GM18498 (cell line): Measurements from ENCODE around the gene POLD3.

Source experiments
- ATAC-seq: cut with Tn5 transposase; IDR thresholded peaks from one replicate; pipeline ENCODE4 v1.9.1; 2021; ENCODE audit warnings: mild to moderate bottlenecking, moderate library complexity; ENCODE audit not compliant: unreplicated experiment

POLD3 gene, protein sequence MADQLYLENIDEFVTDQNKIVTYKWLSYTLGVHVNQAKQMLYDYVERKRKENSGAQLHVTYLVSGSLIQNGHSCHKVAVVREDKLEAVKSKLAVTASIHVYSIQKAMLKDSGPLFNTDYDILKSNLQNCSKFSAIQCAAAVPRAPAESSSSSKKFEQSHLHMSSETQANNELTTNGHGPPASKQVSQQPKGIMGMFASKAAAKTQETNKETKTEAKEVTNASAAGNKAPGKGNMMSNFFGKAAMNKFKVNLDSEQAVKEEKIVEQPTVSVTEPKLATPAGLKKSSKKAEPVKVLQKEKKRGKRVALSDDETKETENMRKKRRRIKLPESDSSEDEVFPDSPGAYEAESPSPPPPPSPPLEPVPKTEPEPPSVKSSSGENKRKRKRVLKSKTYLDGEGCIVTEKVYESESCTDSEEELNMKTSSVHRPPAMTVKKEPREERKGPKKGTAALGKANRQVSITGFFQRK

DNA sequence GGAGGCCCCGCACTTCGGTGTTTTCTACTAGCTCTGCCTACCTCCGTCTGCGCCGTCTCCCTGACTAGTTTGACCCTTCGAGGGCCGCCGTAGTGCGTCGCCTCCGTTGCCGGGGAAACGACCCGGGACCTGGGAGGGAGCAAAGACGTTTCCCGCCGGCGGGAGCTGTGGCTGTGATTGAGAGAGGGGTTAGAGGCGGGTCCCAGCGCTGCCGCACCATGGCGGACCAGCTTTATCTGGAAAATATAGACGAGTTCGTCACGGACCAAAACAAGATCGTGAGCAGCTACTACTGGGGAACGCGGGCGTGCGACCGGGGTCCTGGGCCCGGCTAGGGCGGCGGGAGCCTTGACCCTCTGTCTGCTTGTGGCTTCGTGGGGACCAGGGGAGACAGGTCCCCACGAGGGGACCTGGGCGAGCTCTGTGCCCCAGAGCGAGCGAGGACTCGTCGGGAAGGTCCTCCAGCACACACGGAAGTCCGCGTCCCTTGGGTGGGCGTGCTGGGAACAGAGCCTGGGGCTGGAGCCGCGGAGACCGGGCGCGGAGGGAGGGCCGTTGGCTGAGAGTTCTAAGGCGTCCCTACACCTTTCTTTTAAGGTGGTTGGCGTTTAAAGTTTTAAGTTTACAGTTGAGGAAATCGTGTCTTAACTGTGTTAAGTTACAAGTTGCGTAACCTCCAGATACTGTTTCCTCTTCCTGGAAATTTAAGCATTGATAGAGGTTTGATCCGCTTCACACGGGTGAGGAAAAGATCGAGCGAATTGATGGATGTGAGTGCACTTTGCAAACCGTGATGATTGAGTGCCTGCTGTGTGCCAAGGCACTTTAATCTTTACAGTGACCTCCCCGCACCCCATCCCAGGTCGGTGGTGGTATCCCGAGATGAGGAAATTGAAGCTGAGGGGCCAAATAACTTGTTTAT, at the start of gene POLD3:
Gene POLD3, plus strand, starts transcription at position 142 of the 922 bp plus-strand sequence. Its CDS starts 77 bp downstream, at position 219.
- peak; percentile 92 for ATAC-seq

DNA sequence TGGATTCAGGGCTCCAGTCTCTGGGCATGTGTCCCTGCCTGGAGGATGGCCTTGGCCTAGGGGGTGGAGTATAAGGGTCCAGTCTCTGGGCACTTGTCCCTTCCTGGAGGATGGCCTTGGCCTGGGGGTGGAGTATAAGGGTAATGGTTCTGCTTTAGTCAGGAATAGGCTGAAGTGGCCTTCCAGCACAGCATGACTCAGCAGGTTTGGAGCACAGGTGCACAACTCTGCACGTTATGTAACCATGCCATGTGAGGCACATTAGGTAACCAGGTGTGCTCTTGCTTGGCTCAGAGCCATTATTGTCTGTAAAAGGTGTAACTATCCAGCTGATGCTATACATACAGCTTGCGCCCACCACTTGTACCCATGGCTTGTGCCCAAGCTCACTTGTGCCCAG, 48.4 kb upstream of the POLD3 start:
- ATAC-seq, result no peak

DNA sequence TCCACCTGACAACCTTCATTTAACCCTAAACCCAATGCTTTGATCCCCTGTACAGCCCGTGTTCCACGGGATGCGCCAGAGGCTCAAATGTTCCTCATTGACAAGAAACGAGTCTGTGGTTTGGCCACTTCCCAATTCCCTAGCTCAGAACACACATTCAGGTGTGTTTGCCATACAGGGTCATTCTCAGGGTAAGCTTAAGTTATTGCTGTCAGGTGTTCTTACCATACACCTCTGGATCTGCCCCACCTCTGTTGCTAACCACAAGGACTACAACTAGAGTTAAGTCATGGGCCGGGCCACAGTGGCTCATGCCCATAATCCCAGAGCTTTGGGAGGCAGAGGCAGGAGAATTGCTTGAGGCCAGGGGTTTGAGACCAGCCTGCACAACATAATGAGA, 45.6 kb upstream of the POLD3 start:
- ATAC-seq, result no peak

DNA sequence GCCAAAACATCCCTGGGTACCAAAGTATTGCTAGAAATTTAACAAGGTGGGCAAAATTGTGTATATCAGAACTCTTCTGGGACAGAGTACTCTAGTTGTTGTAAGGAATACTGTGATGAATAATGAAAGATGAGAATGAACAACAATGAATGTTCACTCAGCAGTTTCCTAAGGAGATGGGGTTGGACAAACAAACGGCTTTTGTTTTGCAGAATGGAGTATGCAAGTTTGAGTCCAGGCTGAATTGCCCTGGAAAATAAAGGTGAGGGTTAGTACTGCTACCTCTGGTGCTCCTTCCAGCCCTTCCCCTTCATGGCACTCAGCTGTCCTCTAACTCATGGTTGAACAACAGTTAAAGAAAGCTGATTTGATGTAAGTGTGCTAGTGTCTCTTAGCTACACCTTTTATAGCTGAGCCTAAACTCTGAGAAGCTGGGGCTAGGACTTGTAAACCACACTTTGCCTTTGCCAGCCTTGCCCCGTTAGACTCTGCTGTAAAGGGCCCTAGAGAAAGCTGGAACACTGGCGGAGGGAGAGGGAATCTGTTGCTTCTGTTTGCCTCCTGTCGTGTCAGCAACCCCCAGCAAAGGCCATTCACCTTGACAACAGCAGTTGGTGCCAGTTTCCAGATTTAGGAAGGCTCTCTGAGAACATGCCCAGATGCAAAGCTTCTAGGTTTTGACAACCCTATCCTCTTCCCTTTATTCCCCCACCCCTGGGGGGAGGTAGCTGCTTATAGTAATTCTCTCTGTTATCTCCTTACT, 41.2 kb upstream of the POLD3 start:
- no peak for ATAC-seq

DNA sequence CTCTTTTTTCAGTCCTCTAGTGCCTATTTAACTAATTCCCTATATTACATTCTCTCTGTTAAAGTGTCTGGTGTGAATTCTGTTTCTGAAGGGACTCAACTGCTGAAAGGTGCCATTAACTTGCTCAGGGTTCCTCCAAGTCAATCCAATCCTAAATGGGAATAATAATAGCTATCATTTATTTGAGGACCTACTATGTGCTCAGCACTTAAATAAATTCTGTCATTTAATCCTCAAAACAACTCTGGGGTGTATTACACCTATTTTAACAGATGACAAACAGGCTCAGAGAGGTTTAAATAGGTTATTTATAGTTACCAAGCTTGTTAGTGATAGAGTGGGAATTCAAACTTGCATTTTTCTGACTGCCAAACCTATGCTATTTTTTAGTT, 40.6 kb upstream of the POLD3 start:
- ATAC-seq, result no peak

DNA sequence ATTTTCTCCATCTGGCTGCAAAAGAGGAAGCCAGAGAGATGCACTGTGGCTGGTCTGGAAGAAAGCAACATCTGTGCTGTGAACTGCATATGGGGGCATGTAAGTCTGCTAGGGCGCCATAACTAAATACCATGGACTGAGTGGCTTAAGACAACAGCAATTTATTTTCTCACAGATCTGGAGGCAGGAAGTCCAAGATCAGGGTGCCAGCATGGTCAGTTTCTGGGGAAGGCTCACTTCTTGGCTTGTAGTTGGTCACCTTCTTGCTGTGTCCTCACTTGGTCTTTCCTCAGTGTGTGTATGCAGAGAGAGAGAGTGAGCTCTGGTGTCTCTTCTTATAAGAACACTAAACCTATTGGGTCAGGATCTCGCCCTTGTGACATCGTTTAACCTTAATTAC, 34.9 kb upstream of the POLD3 start:
- ATAC-seq, result no peak

DNA sequence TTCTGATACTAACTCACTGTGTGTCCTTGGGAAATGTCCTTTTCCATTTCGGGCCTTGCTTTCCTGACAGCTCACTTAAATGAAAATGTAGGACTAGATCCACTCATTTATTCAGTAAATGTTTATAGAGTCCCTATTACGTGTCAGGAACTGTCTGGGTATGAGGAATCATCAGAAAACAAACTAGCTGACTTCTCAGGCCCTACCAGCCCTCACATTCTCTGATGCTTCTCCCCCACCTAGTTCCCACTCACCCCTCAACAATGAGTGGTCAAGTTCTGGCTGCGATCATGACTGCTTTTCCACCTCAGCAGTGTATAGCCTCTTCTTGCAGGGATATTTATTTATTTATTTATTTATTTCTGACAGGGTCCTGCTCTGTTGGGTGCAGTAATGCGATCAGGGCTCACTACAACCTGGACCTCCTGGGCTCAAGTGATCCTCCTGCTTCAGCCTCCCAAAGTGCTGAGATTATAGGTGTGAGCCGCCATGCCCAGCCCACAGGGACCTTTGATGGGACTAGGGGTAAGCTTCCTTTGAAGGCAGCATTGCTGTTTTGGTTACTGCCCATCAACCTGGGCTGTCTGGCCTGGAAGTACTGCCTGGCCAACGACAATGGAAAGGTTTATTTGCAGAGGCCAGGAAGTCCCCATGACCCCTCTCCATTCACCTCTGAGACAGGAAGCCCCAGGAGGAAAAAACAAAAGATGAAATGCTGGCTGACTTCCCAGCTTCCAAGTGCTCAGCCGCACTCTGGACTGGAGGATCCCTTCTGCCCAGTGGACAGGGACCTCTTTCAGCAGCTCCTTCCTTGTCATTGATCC, 33.1 kb upstream of the POLD3 start:
- no peak for ATAC-seq

DNA sequence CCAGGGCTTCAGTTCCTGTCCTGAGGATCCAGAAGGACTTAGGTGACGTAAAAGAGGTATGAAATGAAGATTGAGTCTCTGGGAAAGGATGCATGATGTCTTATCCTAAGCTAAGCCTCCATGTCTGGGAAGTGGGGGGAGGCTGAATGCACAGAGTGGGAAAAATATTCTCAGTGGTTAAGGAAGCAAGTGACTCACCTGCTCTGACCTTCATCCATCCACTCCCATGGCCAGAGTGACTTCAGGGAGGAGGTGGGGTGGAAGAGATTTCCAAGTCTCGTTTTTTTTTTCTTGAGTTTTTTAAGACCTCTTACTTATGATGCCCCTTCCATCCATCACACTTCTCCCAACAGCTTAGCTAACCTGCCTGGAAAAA, 32.5 kb upstream of the POLD3 start:
- no peak for ATAC-seq

DNA sequence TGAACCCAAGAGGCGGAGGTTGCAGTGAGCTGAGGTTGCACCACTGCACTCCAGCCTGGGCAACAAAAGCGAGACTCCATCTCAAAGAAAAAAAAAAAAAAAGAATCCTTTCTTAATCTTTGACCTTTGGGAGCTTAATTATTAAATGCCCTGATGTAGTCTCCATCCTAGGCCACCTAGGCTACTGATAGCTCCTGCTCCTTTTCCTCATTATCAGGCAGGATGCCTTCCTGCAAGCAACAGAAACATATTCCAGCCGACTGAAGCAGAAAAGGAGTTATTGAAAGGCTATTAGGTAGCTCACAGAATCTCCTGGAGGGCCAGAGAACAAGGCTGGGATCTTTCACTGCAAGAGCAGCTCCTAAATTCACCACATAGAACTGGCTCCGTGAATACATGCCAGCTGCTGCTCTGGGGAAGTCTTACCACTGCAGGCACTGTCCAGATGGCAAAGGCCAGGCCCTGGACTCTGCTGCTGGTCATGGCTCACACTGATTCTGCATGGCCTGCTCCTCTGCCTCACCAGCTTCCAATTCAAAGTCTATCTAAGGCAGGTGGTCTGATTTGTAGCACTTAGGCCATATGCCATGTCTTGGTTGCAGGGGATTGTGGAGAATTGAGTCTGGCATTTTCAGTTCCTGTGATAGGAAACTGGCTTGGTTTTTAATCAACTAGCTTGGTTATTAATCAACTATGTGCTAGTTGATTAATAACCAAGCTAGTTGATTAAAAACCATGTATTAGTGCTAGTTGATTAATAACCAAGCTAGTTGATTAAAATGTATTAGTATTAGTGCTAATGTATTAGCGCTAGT, 26.0 kb upstream of the POLD3 start:
- ATAC-seq, result no peak

DNA sequence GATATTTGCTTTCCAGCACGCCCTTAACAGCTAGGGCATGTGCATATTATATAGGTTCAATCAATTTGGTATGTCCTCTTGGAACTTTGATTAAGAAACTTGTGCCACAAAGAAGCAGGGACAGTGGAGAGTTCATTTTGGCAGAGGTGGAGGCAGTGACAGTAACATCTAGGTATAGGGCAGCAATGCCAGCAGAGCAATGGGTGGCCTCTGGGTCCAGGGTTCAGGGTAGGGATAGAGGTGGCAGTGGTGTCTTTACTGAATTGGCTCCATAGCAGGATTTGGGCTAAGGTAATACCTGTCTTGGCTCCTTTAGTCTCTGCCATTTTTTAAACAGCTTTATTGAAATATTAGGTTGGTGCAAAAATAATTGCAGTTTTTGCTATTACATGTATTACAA, 24.4 kb upstream of the POLD3 start:
- no peak for ATAC-seq

DNA sequence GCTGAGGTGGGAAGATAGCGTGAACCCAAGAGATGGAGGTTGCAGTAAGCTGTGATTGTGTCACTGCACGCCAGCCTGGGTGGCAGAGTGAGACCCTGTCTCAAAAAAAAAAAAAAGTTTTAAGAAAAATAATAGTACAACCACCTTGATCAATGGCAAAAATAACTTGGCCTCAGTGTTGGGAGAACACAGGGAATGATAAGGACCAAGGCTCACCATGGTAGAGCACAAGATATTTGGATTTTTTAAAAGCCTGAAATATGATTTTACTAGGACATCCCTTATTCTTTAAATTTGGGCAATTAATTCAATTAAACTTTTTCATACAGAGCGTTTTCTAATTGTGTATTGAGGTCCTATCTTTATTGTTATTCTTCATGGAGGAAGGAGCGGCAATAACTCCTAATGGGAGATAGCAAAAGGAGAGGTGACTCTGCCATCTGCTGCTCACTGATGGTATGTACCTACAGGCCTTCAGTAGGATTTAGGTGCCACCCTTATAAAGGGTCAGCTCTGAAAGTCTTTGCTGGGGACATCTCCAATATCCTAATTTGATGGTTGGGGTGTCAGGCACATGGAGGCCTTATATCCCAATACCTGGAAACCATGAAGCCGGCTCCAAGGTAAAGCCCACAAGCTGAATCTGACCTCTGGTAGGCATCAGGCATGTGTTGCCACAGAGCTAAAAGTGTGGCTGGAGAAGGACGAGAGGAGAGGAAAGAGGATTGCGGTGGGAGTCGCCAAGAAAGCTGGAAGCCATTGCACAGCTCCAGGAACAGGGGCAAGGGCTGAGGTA, 21.9 kb upstream of the POLD3 start:
- no peak for ATAC-seq

DNA sequence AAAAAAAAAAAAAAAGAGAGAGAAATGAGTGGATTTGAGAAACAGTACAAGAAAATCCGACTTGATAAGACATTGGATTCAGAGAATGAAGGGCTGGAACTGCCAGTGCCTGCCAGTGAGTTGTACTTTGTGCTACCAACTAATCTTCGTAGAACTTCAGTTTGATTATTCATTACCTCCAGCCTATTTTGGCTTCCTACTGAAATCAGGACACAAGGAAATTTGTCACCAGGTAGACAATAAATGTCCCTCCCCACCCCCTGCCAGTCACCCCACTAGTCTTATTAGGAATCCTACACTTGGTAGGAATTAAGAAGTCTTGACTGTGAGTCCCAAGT, 21.4 kb upstream of the POLD3 start:
- no peak for ATAC-seq

DNA sequence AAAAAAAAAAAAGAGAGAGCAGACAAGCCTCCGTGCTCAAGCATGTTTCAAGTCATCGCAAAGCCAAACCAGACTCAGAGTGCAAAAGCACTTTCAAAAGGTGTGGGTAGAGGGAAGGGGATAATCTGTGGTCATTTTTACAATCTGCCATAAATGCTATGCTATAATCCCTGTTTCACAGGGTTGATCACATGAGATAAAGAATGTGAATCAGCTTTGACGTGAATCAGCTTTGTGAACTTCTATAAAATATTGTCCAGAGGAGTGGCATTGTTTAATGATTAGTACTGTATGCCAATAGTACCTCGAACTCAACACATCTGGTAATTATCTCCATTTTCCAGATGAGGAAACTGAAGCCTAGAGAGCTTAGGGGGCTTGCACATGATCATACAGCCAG, 20.0 kb upstream of the POLD3 start:
- ATAC-seq, result no peak

DNA sequence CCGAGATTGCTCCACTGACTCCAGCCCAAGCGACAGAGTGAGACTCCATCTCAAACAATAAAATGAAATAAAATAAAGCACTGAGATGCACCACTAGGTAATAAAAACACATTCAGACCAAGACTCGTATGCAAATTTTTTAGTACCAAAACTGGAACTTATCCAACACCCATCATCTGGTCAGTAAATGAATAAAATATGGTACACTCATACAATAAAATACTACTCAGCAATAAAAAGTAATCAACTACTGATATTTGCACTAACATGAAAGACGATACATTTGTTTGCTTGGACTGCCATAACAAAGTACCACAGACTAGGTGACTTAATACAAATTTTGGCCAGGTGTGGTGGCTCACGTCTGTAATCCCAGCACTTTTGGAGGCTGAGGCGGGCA, 17.8 kb upstream of the POLD3 start:
- ATAC-seq, result no peak

DNA sequence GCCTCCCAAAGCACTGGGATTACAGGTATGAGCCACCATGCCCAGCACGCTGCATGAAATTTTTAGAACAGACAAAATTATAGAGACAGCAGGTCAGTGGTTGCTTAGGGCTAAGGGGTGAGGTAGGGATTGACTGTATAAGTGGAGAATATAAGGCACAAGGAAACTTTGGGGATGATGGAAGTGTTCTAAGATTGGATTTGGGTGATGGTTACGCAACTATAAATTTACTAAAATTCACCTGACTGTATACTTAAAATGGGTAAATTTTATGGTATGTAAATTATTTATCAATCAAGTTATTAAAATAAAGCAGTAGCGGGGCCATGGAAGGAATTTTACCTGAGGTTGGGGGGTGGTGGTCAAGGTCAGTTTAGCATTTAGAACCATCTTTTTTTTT, 16.4 kb upstream of the POLD3 start:
- ATAC-seq, result no peak

DNA sequence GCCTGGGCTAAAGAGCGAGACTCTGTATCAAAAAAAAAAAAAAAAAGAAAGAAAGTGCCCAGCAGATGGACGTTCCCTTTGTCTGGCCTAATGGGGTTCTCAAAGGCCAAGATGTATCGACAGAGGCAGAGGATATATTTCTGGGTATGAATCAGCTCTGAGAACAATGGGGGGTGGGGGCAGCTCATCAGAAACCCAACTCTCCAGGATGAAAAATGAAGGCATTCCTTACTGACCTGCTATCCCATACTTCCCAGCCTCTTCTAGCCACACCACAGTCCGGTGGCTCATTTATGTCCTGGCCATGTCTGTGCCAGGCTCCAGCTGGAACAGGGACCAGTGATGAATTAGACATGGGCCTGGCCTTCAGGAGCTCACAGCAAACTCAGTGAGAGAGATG, 15.2 kb upstream of the POLD3 start:
- no peak for ATAC-seq

DNA sequence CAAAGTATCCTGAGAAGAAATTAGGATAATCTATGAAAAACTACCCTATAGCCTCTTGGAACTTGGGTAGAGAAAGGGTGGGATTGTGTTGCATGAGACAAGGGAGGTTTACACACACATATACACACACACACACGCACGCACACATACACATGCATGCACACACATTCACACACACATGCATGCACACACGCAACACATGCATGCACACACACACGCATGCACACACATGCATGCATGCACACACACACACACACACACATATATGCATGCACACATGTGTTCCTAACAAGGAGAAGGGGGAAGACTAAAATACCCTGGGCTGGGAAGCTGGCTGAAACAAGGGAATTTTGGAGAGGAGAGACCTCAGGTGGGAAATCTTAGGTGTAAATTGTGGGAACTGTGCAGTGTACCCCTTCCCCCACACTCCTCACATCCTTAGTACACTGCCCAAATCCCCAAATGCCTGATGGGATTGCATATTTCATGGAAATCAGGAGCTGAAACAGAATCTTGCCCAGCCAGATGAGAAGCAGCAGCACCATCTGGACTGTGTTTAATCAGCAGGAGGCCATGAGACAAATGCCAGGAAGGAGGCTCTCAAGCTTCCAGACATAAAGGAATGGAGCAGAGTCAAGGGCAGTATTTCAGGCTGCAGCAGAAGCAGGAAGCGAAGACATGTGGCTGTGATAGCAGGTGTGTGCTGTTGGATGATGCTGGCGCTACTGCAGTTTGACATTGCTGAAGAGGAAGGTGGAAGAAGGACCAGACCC, 14.6 kb upstream of the POLD3 start:
- no peak for ATAC-seq
